HG03469 (cell line): ENCODE results near the gene UGT1A8.
"Not testable (repeated sequence)": the region's sequence is repeated elsewhere in the genome, so short reads cannot be mapped to it uniquely, and the experiment has no call there.

Experiments used
- ATAC-seq: cut with Tn5 transposase; IDR thresholded peaks from one replicate; pipeline ENCODE4 v1.9.1; 2021; ENCODE audit warnings: mild to moderate bottlenecking, moderate library complexity, moderate number of reproducible peaks; ENCODE audit not compliant: unreplicated experiment

UGT1A8 gene

GRCh38 chr2:233681521-233682099 is 64.2 kb downstream of the UGT1A8 start, which contains the start of gene UGT1A7:
Gene UGT1A7 (plus strand): TSS chr2:233681901. CDS start chr2:233681938, 37 bp downstream.
- ATAC-seq, result no peak

GRCh38 chr2:233684640-233685039 is 67.2 kb downstream of the UGT1A8 start:
- ATAC-seq, result no peak

DNA sequence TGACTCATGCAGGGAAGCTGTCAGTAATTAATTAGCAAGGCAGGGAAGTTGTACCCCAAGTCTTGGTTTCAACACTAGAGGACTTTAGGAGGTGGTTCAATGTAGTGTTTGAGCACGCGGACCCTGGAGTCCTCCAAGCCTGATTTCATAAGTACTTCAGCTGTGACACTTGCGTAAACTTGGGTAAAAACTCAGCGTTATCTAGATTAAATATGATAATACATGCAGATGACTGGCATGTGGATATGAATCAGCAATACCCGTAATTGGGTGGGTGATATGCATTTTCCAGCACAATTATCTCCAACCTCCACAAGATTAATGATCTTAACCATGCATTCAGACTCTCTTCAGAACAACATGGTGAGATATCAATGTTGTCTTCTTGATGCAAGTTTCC is 69.5 kb downstream of the UGT1A8 start:
- no peak for ATAC-seq

DNA sequence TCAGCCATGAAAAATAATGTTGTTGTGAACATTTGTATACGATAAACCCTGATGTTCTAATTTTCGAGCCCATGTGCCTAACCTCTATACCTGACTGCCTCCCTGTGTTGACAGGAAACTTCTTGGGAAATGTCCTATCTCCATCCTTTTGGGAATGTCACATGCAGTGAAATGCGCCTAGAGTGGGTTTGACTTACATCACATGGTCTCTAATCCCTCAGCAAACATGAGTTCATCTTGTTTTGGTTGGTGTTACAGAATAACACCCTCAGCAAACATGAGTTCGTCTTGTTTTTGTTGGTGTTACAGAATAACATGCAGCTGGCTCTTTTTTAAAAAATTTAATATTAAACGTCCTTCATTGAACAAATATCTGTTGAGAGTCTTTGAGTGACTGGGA is 70.9 kb downstream of the UGT1A8 start:
- ATAC-seq, result no peak

DNA sequence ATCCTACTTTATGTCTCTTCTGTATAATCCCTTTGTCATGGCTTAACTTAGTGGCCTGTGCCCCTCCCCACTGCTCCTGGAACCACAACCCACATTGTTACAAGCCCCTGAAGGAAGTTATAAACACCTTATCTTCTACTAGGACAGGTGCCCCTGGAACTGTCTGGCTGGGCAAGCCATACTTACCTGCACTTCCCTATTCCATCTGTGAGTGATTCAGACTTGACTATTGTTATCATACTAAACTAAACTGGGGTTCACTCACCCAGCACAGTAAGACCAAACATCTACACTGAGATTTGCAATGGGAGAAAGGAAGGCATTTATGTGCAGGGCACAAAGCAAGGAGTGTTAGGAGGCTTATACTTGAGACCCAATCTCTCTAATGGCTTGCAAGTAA is 71.6 kb downstream of the UGT1A8 start:
- ATAC-seq, result no peak

DNA sequence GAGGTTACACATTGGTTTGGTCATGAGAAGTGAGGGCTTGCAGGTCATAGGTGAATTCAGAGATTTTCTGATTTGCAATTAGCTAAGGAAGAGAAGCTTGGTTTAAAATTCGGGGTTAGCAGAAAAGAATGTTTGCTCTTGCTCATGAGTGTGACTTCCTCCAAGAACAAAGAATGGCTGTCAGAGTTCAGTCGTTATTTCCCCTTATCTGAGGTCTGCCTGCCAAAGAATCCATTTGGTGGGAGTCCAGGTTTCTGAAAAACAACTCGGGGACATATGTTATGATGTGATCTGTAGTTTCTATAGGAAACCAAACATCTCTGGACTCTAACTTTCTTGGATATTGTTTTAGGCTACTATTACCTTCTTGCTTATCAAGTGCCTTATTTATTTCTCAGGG is 72.1 kb downstream of the UGT1A8 start:
- no peak for ATAC-seq

DNA sequence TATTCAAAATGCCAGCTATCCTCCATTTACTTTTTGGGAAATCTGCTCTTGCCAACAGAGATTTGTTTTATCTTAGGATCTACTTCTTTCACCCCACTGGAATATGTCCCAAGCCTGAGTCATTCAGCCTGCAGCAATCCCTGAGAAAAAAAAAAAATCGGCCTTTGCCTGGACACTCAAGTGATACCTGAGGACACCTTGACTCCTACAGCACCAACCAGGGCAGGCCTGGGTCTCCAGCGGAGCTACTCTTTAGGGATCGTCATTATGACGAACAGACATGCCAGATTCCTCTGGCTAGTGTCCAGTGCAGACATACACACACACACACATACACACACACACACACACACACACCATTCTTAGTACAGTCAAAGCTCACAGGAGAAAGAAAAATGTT is 73.0 kb downstream of the UGT1A8 start:
- ATAC-seq, result no peak

GRCh38 chr2:233691443-233692433 is 74.3 kb downstream of the UGT1A8 start:
- no peak for ATAC-seq

DNA sequence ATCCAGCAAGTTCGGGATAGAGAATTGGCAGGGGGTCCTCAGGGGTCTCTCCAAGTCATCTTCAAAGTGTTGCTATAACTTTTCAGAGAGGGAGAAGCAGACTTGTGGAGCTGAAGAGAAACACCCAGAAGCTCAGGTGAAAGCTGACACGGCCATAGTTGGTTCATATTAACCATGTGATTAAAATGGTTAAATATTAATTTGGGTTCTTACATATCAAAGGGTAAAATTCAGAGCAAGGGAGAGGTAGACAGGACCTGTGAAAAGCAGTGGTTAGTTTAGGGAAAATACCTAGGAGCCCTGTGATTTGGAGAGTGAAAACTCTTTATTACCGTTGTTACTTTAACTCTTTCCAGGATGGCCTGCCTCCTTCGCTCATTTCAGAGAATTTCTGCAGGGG is 75.2 kb downstream of the UGT1A8 start, which contains the start of gene UGT1A6:
TSS of gene UGT1A6 (plus strand) at position 243 of the 400 bp plus-strand sequence. CDS start at position 358, 115 bp downstream.
- ATAC-seq, result no peak

DNA sequence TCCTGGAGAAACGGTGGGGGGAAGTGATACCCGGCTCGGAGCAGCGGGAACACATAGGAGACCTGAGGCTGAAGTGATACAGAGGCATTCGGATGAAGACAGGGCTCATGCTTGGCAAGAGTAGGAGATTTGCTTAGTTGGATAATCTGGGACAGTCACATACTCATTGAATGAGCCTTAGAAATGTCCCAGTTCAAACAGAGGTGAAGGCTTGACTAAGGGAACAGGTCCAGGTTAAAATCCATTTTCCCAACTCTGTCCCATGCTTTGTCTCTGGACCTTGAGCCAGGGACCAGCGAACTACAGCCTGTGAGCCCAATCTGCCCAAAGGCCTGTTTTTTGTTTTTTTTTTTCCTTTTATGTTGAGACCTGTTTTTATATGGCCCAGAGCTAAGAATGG is 76.5 kb downstream of the UGT1A8 start:
- no peak for ATAC-seq

- no peak for ATAC-seq
Observed at GRCh38 chr2:233698740-233699139, 81.3 kb downstream of the UGT1A8 start.

- ATAC-seq, result no peak
Observed at GRCh38 chr2:233699424-233700027, 82.1 kb downstream of the UGT1A8 start.

- no peak for ATAC-seq
Observed at GRCh38 chr2:233700028-233700635, 82.7 kb downstream of the UGT1A8 start.

GRCh38 chr2:233700842-233701241 is 83.4 kb downstream of the UGT1A8 start:
- ATAC-seq, result not testable (repeated sequence)

- ATAC-seq, result no peak
Observed at GRCh38 chr2:233702238-233702637, 84.8 kb downstream of the UGT1A8 start.

DNA sequence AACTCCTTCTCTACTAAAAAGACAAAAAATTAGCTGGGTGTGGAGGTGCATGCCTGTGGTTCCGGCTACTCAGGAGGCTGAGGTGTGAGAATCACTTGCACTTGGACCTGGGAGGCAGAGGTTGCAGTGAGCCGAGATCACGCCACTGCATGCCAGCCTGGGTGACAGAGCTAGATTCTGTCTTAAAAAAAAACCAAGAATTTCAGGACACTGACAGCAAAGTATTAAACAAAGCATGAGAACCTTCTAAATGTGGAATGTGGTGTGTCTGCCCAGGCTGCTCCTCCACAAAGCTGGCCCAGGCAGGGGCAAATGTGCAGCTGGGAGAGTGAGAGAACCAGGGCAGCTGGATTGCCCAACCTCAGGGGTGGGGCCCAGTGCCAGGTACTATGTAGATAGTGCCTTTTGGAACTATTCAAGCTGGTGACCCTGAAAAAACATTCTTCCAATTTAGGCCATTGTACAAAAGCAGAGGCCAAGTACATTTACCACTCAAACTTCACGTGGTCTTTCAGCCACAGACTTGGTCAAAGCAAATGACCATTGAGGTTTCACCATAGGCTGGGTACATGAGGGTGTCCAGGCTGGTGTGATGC is 88.6 kb downstream of the UGT1A8 start:
- ATAC-seq, result no peak

DNA sequence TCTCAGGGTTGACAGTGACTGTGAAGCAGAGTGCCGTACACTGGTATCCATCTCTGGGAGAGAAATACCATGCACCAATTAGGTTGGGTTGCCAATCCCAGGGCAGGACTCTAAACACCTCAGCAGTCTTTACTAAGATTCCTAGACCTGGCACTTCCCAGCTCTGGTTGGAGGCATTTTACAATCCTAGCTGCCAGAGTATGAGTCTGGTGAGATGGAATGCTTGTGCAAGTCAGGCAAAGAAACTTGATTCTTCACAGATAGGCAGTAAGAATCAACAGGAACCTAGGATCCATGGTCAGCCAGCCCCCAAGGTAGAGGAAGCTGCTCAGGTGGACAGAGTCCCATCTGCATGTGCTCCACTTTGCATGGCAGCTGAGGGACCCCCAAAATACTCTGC is 89.3 kb downstream of the UGT1A8 start:
- no peak for ATAC-seq

DNA sequence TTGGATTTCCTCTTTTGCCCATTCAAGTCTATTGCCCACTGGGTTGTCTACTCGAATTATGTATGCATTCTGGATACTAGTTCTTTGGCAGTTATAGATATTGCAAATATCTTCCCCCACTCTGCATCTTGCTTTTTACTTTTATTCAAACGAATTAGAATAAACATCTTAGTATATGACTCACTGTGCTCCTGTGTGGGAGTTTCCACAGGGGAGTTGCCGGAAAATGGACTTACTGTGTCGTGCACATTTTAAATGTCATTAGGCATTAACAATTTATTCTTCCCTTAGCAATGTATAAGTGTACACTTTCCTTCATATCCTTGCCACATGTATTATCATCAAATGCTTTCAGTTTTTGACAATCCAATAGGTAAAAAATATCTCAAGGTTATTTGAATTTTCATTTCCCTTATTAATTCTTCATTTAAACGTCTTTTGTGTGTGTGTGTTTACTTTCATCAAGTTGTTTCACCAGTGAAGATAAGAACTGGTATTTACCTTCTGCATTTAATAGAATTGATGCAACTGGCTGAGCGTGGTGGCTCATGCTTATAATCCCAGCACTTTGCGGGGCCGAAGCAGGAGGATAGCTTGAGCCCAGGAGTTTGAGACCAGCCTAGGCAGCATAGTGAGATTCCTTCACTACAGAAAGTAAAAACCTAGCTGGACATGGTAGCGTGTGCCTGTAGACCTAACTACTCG is 90.7 kb downstream of the UGT1A8 start:
- no peak for ATAC-seq

GRCh38 chr2:233708942-233709341 is 91.5 kb downstream of the UGT1A8 start:
- no peak for ATAC-seq
